Measurements from ENCODE around the gene BUD31. TPM values are rescaled to one million over a fixed set of nuclear protein-coding genes. Genes with fewer than 3 reads are reported as not detected.

BUD31 gene
- total RNA-seq, 4 donors from 2014 or later: 55.9 to 87.3 (median 75.8) TPM

DNA sequence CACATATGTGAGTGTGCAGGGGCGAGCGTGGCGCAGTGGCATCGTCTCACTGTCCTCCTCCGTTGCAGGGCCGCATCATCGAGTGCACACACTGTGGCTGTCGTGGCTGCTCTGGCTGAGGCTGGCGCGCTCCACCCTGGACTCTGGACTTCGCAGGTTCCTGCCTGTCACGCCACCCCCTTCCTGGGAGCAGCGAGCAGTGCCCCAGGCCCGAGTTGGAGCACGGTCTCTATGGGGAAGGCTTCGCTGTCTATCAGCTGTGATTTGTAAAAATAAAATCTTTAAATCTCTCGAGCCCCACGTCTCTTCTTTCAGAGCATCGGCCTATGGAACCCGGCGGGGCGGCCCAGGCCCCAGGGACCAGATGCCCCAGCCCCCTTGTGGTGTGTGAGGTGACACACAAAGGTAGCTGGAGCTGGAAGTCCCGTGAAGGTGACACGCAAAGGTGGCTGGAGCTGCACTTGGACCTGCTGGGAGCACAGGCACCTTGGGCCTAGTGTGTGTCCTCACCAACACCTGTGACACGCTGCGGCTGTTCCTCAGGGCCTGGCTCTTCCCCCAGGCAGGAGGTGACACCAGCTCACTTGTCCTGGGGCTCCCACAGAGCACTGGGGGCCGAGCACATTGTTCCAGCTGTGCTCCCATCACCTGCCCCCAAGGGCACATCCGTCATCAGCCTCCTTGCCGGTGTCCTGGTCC is 10.7 kb downstream of the BUD31 start:
- H3K9me3 ChIP-seq: no peaks in the 10 kb centered on the region
- TF ChIP-seq POLR2A (IDR thresholded peaks at IDR 0.05): no peak
- TF ChIP-seq, protein P1, sequence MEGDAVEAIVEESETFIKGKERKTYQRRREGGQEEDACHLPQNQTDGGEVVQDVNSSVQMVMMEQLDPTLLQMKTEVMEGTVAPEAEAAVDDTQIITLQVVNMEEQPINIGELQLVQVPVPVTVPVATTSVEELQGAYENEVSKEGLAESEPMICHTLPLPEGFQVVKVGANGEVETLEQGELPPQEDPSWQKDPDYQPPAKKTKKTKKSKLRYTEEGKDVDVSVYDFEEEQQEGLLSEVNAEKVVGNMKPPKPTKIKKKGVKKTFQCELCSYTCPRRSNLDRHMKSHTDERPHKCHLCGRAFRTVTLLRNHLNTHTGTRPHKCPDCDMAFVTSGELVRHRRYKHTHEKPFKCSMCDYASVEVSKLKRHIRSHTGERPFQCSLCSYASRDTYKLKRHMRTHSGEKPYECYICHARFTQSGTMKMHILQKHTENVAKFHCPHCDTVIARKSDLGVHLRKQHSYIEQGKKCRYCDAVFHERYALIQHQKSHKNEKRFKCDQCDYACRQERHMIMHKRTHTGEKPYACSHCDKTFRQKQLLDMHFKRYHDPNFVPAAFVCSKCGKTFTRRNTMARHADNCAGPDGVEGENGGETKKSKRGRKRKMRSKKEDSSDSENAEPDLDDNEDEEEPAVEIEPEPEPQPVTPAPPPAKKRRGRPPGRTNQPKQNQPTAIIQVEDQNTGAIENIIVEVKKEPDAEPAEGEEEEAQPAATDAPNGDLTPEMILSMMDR (IDR thresholded peaks at IDR 0.05): no peak
- TF ChIP-seq EP300 (IDR thresholded peaks at IDR 0.05): no peak
- no peaks in the 10 kb centered on the region for H3K27me3 ChIP-seq
- peaks cover 4 to 99% (median 35%) of the 10 kb centered on the region in 3 donors for H3K36me3 ChIP-seq
- no peak for DNase-seq (ENCODE audit: low spot score in 2 of 2)
- H3K4me3 ChIP-seq: no peak overlapping the region
- 84 to 88% methylated on average over 18 to 29 of the region's 29 CpGs for WGBS, 2 donors
- H3K4me1 ChIP-seq: peaks cover 0 to 9% (median 0%) of the 10 kb centered on the region in 4 donors
- no peak overlapping the region for H3K27ac ChIP-seq

DNA sequence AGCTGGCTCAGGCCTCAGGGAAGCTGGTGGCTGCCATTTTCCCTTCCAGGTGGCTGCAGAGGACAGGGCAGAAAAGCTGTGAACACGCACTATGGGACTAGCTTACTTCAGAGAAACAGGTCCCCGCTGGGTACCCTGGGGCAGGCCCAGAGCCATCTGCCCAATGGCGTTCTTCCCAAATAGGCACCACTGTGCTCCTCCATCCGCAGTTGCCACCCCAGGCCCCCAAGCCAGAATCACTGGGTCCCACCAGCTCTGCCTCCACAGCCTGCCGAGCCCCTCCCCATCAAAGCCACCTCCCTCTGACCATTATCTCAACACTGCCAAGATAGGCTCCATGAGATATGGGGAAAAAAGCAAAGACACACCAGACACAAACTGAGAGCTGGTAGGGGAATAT is 11.4 kb downstream of the BUD31 start:
- no peak overlapping the region for H3K4me3 ChIP-seq
- H3K27me3 ChIP-seq: no peaks in the 10 kb centered on the region
- no peaks in the 10 kb centered on the region for H3K9me3 ChIP-seq
- no peak for DNase-seq (ENCODE audit: low spot score in 2 of 2)
- TF ChIP-seq POLR2A (IDR thresholded peaks at IDR 0.05) (no peak), EP300 (IDR thresholded peaks at IDR 0.05) (no peak)
- TF ChIP-seq, protein P1 (IDR thresholded peaks at IDR 0.05): no peak
- H3K36me3 ChIP-seq: peaks cover 4 to 99% (median 43%) of the 10 kb centered on the region in 3 donors
- H3K27ac ChIP-seq: no peak overlapping the region
- peaks cover 0 to 5% (median 0%) of the 10 kb centered on the region in 4 donors for H3K4me1 ChIP-seq
- 84 to 87% methylated on average over 5 of the region's 5 CpGs for WGBS, 2 donors

DNA sequence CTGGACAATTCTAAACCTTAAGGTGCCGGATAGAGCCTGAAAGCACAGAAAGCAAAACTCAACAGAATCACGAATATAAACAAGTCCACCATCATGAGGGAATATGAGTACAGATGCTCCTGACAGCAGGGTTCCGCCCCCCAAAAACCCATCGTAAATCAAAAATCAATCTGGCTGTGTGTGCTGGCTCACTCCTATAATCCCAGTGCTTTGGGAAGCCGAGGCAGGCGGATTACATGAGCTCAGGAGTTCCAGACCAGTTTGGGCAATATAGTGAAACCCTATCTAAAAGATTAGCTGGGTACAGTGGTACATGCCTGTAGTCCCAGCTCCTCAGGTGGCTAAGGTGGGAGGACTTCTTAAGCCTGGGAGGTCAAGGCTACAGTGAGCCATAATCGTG is 12.2 kb downstream of the BUD31 start:
- DNase-seq (ENCODE audit: low spot score in 2 of 2): no peak
- Histone ChIP-seq H3K27ac (no peak overlapping the region), H3K36me3 (peaks cover 4 to 99% (median 43%) of the 10 kb centered on the region in 3 donors), H3K9me3 (no peaks in the 10 kb centered on the region), H3K4me1 (no peaks in the 10 kb centered on the region), H3K4me3 (no peak overlapping the region), H3K27me3 (no peaks in the 10 kb centered on the region)
- WGBS, 2 donors: 84 to 89% methylated on average over 7 of the region's 7 CpGs
- no peak for TF ChIP-seq POLR2A (IDR thresholded peaks at IDR 0.05)
- no peak for TF ChIP-seq EP300 (IDR thresholded peaks at IDR 0.05)
- TF ChIP-seq, protein P1 (IDR thresholded peaks at IDR 0.05): no peak

DNA sequence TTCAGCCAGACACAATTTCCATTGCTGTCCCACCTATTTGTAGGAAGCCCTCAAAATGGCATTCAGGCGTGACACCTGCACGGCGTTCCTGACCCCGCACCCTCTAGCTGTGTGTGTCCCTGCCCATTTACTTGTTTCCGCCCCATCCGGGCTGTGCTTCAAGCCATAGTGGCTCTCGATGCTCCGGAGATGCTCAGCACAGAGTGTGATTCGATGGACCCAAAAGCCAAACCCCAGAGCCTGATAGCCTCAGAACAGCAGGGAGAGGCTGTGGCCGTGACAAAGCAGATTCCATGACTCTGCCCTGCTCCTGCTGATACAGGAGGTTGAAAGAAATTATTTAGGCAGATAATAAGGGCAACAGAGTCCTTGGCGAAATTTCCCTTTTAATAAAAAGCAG is 13.4 kb downstream of the BUD31 start:
- H3K4me3 ChIP-seq: no peak overlapping the region
- no peaks in the 10 kb centered on the region for H3K27me3 ChIP-seq
- no peak for TF ChIP-seq POLR2A (IDR thresholded peaks at IDR 0.05)
- TF ChIP-seq, protein P1 (IDR thresholded peaks at IDR 0.05): no peak
- no peak for TF ChIP-seq EP300 (IDR thresholded peaks at IDR 0.05)
- H3K27ac ChIP-seq: no peak overlapping the region
- no peaks in the 10 kb centered on the region for H3K9me3 ChIP-seq
- peaks cover 4 to 97% (median 38%) of the 10 kb centered on the region in 3 donors for H3K36me3 ChIP-seq
- no peaks in the 10 kb centered on the region for H3K4me1 ChIP-seq
- WGBS, 2 donors: 89% methylated on average over 11 of the region's 11 CpGs
- DNase-seq (ENCODE audit: low spot score in 2 of 2): no peak

DNA sequence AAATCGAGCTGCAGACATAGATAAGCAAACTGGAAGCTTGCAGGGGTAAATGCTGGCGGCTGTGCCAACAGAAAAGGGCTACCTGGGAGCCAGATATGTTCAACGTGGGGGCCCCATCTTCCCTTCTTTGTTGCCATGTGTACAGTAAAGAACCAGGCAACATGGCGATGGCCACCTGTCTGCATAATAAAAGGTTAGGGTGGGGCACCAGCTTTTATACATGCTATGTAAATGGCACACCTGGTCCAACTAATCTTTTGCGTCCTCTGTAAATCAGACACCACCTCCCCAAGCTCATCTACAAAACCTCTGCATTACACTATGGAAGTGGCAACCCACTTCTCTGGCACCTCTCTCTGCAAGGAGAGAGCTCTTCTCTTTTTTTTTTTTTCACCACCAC is 13.9 kb downstream of the BUD31 start:
- TF ChIP-seq, protein P1 (IDR thresholded peaks at IDR 0.05): no peak
- TF ChIP-seq POLR2A (IDR thresholded peaks at IDR 0.05) (no peak), EP300 (IDR thresholded peaks at IDR 0.05) (no peak)
- peaks cover 1 to 94% (median 35%) of the 10 kb centered on the region in 3 donors for H3K36me3 ChIP-seq
- H3K27me3 ChIP-seq: no peaks in the 10 kb centered on the region
- no peak overlapping the region for H3K4me3 ChIP-seq
- no peaks in the 10 kb centered on the region for H3K4me1 ChIP-seq
- 81 to 82% methylated on average over 5 of the region's 5 CpGs for WGBS, 2 donors
- no peak overlapping the region for H3K27ac ChIP-seq
- no peak for DNase-seq (ENCODE audit: low spot score in 2 of 2)
- no peaks in the 10 kb centered on the region for H3K9me3 ChIP-seq
